ENCODE data around the gene CPTP. TPM values are rescaled to one million over a fixed set of nuclear protein-coding genes. Genes with fewer than 3 reads are reported as not detected.

The CPTP gene
- total and polyA plus RNA-seq, 10 of the 15 experiments (the other 5 are each of a cell fraction or from before 2014, with no cell fraction given): 0.06 to 24.3 (median 10.0) TPM

GRCh38 chr1:1358433-1359271, 34.0 kb downstream of the CPTP start, which contains the start of gene MXRA8:
MXRA8 (minus strand) TSS chr1:1358555; CDS start chr1:1358504, 51 bp downstream.
- Histone ChIP-seq H3K27ac (ENCODE audit: control insufficient read depth, insufficient read depth) (no peak within 1 kb of the TSS), H3K27me3 (replicated peaks in 1 of 2; ENCODE audit: control insufficient read depth in 2 of 2, insufficient read depth in 2 of 2, low read length in 1 of 2) (peaks cover 0 to 1% of the 10 kb centered on the region in 2 experiments; a peak in 2 of 4 replicates), H3K9me3 (replicated peaks; ENCODE audit: control insufficient read depth, insufficient read depth, low read length) (no peaks in the 10 kb centered on the region), H3K4me2 (ENCODE audit: control insufficient read depth, insufficient read depth) (peak within 1 kb of the TSS; percentile 33; the same call in 1 of the 2 replicates), H3K4me1 (ENCODE audit: control insufficient read depth, insufficient read depth, low read length) (peaks cover 5% of the 10 kb centered on the region), H3K9ac (ENCODE audit: control insufficient read depth, insufficient read depth, low read length) (no peak within 1 kb of the TSS), H2AFZ (ENCODE audit: control insufficient read depth, low read depth, low read length) (no peak within 1 kb of the TSS), H3K79me2 (ENCODE audit: control insufficient read depth, insufficient read depth, low read length) (no peaks in the 10 kb centered on the region), H4K20me1 (ENCODE audit: control insufficient read depth, insufficient read depth) (no peaks in the 10 kb centered on the region), H3K4me3 (no peak within 1 kb of the TSS), H3K36me3 (ENCODE audit: control insufficient read depth in 2 of 2, insufficient read depth in 2 of 2, low read length in 1 of 2) (no peaks in the 10 kb centered on the region)
- ChIA-PET SMC1A (ENCODE audit: uncharacterized antibody, unreplicated experiment) (no interaction called here), CTCF (interaction anchor here (1.7 kb wide), 1 partner anchor 13 kb away, joined by 8 read pairs; no protein-coding TSS in a partner anchor), POLR2A (no interaction called here), RAD21 (ENCODE audit: unreplicated experiment) (no interaction called here)
- TF ChIP-seq MEF2B (IDR thresholded peaks at IDR 0.05; ENCODE audit: partially characterized antibody, poor library complexity, severe bottlenecking): no peak
- TF ChIP-seq USF1 (IDR thresholded peaks at IDR 0.05; ENCODE audit: borderline replicate concordance, extremely low read length, insufficient read depth, low read depth, low read length): peak; percentile 20
- BruUV-seq (replicated peaks): no TSS peak
- FAIRE-seq: no peak
- 9% methylated on average over 29 of the region's 29 CpGs for WGBS (ENCODE audit: insufficient coverage, insufficient replicate concordance, low lambda C conversion rate, missing lambda C conversion rate)
- intact Hi-C loops (cut with micrococcal nuclease; ENCODE audit: unreplicated experiment) (no loop called here), in situ Hi-C loops (cut with MboI) (no loop called here)
- DNase-seq (ENCODE audit: low read depth, low spot score): no peak
- peak; percentile 44 for ATAC-seq

- Histone ChIP-seq H3K27me3 (replicated peaks in 1 of 2; ENCODE audit: control insufficient read depth in 2 of 2, insufficient read depth in 2 of 2, low read length in 1 of 2) (peaks cover 0 to 1% of the 10 kb centered on the region in 2 experiments; a peak in 2 of 4 replicates), H3K9me3 (replicated peaks; ENCODE audit: control insufficient read depth, insufficient read depth, low read length) (no peaks in the 10 kb centered on the region), H3K9ac (ENCODE audit: control insufficient read depth, insufficient read depth, low read length) (no peak overlapping the region), H3K4me2 (ENCODE audit: control insufficient read depth, insufficient read depth) (0 out of 2 replicates have a peak overlapping the region, but pooled peaks have one; percentile 3), H3K79me2 (ENCODE audit: control insufficient read depth, insufficient read depth, low read length) (no peaks in the 10 kb centered on the region), H3K27ac (ENCODE audit: control insufficient read depth, insufficient read depth) (no peak overlapping the region), H2AFZ (ENCODE audit: control insufficient read depth, low read depth, low read length) (no peak overlapping the region), H3K36me3 (ENCODE audit: control insufficient read depth in 2 of 2, insufficient read depth in 2 of 2, low read length in 1 of 2) (no peaks in the 10 kb centered on the region), H3K4me1 (ENCODE audit: control insufficient read depth, insufficient read depth, low read length) (peaks cover 5% of the 10 kb centered on the region), H3K4me3 (no peak overlapping the region), H4K20me1 (ENCODE audit: control insufficient read depth, insufficient read depth) (no peaks in the 10 kb centered on the region)
- in situ Hi-C loops (cut with MboI): no loop called here
- ChIA-PET SMC1A (ENCODE audit: uncharacterized antibody, unreplicated experiment) (no interaction called here), CTCF (interaction anchor here (1.7 kb wide), 1 partner anchor 12 kb away, joined by 8 read pairs; no protein-coding TSS in a partner anchor), RAD21 (ENCODE audit: unreplicated experiment) (no interaction called here), POLR2A (no interaction called here)
- no peak for FAIRE-seq
- BruUV-seq (replicated peaks): no TSS peak
- 10% methylated on average over 6 of the region's 6 CpGs for WGBS (ENCODE audit: insufficient coverage, insufficient replicate concordance, low lambda C conversion rate, missing lambda C conversion rate)
- intact Hi-C loops (cut with micrococcal nuclease; ENCODE audit: unreplicated experiment): no loop called here
- no peak for DNase-seq (ENCODE audit: low read depth, low spot score)
- peak; percentile 65 for ATAC-seq
- no peak for TF ChIP-seq HDAC6 (IDR thresholded peaks at IDR 0.05; ENCODE audit: unreplicated experiment)
- peak; percentile 76 for TF ChIP-seq PAX5 (IDR thresholded peaks at IDR 0.05; ENCODE audit: borderline replicate concordance, low read depth, low read length)
- peak; percentile 76 for TF ChIP-seq RUNX3 (IDR thresholded peaks at IDR 0.05; ENCODE audit: low read length)
- 0 out of 2 replicates have a peak, but pooled peaks have one; percentile 12 for TF ChIP-seq MTA2 (IDR thresholded peaks at IDR 0.05; ENCODE audit: low read depth)
Measured at GRCh38 chr1:1359308-1359663, 34.7 kb downstream of the CPTP start.

All from GM12878 (cell line).